Thyroid gland (tissue), 4 donors: Measurements from ENCODE around the gene ATAT1. TPM values are rescaled to one million over a fixed set of nuclear protein-coding genes. Genes with fewer than 3 reads are reported as not detected.

ENCODE experiments used
- DNase-seq, 2 donors: peaks; one replicate each; pipeline ENCODE4 v3.0.0-alpha.2; 2019
- H3K27ac ChIP-seq, 3 donors: fragments of 200-600 bp; sonication (generic); 1 replicate in 2 of 3; 2 replicates in 1 of 3; pipeline ENCODE4 v1.5.1; 2016 to 2019; ENCODE audit warnings: mild to moderate bottlenecking in 1 of 3, moderate library complexity in 1 of 3
- H3K27me3 ChIP-seq: fragments of 200-600 bp; sonication (generic); one replicate; pipeline ENCODE4 v1.5.1; 2019
- H3K36me3 ChIP-seq, 2 donors: fragments of 200-600 bp; sonication (generic); one replicate each; pipeline ENCODE4 v1.5.1; 2016 to 2019
- H3K4me1 ChIP-seq, 2 donors: fragments of 200-600 bp; sonication (generic); one replicate each; pipeline ENCODE4 v1.5.1; 2017 to 2019
- H3K4me3 ChIP-seq, 3 donors: fragments of 200-600 bp; sonication (generic); replicated peaks in 1 of 3; 1 replicate in 2 of 3; 2 replicates in 1 of 3; pipeline ENCODE4 v1.5.1; 2016; ENCODE audit warnings: mild to moderate bottlenecking in 1 of 3
- H3K9me3 ChIP-seq: fragments of 200-600 bp; sonication (generic); one replicate; pipeline ENCODE4 v1.5.1; 2017
- CTCF ChIP-seq, 6 experiments: fragments of 200-600 bp in 3 of 6; fragments of 450-650 bp in 3 of 6; sonication (generic) in 3 of 6; IDR thresholded peaks; one replicate each; pipeline ENCODE4 v1.5.1; 2016 to 2019; ENCODE audit warnings: antibody characterized with exemption in 6 of 6, mild to moderate bottlenecking in 2 of 6, inconsistent platforms in 1 of 6, moderate library complexity in 1 of 6
- POLR2A ChIP-seq, 2 donors: fragments of 450-650 bp; IDR thresholded peaks; one replicate each; pipeline ENCODE4 v1.6.1; 2017; ENCODE audit warnings: antibody characterized with exemption in 2 of 2, mild to moderate bottlenecking in 2 of 2, moderate library complexity in 1 of 2
- WGBS, 2 donors: methylation state at CpG; one replicate each; pipeline ENCODE4 v1.1.5; 2017; 5-methylcytosine and 5-hydroxymethylcytosine counted together
- intact Hi-C: fragments of 100-400 bp; cut with DNase I; formaldehyde crosslinking; loops from one replicate; pipeline ENCODE4 v1.15.1; 2023
- total RNA-seq, 4 donors: library from RNA; depleted of rRNA; stranded (reverse); fragments of >200 nt; gene quantifications; one replicate each; pipeline ENCODE4 v1.2.3, GENCODE V29; 2016

The ATAT1 gene
- total RNA-seq, 4 donors from 2014 or later, result 3.8 to 7.6 (median 6.1) TPM

DNA sequence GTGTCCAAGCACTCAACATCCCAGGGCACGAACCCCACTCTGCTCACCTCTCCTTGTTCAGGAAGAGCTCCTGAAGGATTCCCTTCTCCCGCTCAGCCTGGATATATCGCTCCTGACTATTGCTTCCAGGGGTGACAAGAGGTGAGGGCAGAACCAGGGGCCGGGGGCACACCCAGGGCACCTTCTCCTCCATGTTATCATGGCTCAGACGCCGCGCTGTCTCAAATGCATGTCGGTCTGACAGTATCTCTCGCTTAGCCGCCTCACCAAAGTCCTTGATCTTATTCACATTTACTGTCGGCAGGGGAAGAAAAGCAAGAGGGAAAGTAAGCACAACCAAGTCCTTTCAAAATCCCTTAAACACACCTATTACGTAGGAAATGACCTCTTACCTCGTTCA is 22.7 kb upstream of the ATAT1 start:
- Histone ChIP-seq H3K4me3 (no peak overlapping the region), H3K27ac (no peak overlapping the region), H3K36me3 (peaks cover 69 to 82% of the 10 kb centered on the region in 2 donors), H3K27me3 (no peaks in the 10 kb centered on the region), H3K9me3 (no peaks in the 10 kb centered on the region), H3K4me1 (peaks cover 4 to 9% of the 10 kb centered on the region in 2 donors)
- DNase-seq, result no peak
- intact Hi-C loops, result no loop called here
- TF ChIP-seq CTCF (IDR thresholded peaks at IDR 0.05) (no peak), POLR2A (IDR thresholded peaks at IDR 0.05) (no peak)
- WGBS, 2 donors, result 94 to 95% methylated on average over 13 of the region's 13 CpGs

- Histone ChIP-seq H3K4me3 (no peak overlapping the region), H3K4me1 (peaks cover 42 to 46% of the 10 kb centered on the region in 2 donors), H3K27ac (peak overlapping the region in 2 of 3 donors; percentile 97 to 98), H3K36me3 (peaks cover 32 to 41% of the 10 kb centered on the region in 2 donors), H3K27me3 (no peaks in the 10 kb centered on the region), H3K9me3 (no peaks in the 10 kb centered on the region)
- intact Hi-C loops, result no loop called here
- DNase-seq, result no peak
- whole genome bisulfite sequencing, 2 donors, result 79 to 86% methylated on average over 4 of the region's 4 CpGs
- TF ChIP-seq POLR2A (IDR thresholded peaks at IDR 0.05), result no peak
- TF ChIP-seq CTCF (IDR thresholded peaks at IDR 0.05), result no peak
Measured at GRCh38 chr6:30610065-30610464, 16.6 kb upstream of the ATAT1 start.

DNA sequence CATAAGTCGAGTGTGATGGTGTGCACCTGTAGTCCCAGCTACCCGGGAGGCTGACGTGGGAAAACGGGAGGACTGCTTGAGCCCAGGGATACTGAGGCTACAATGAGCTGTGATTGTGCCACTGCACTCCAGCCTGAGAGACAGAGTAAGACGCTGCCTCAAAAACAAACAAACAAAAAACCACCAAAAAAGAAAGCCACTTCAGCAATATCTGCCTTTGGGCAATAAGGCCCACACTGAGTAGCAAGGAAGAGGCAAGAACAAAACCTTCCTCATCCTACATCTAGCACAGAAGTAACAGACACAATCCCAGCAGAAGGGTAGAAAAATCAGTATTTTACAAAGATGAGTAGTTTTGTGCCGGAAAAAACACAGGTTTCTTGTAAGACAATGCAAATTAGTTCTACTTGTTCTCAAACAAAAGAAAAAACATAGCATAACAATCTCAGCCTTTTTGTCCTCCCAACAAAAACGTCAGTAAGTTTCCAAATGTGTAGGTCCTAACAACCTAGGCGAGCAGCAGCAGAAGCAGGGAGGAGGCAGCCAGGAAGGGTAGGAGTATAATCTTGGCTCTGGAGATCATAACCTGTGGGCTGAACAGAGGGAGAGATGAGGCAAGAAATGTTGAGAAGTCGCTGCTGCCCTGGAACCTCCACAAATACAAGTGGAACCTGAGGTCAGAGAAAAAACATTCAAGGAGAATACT is 15.4 kb upstream of the ATAT1 start:
- intact Hi-C loops, result no loop called here
- DNase-seq, result peak; percentile 48 to 50
- TF ChIP-seq POLR2A (IDR thresholded peaks at IDR 0.05) (no peak), CTCF (IDR thresholded peaks at IDR 0.05) (no peak)
- WGBS, 2 donors, result 57 to 58% methylated on average over 9 of the region's 9 CpGs
- no peaks in the 10 kb centered on the region for H3K9me3 ChIP-seq
- H3K4me3 ChIP-seq, result no peak overlapping the region
- peaks cover 28 to 33% of the 10 kb centered on the region in 2 donors for H3K36me3 ChIP-seq
- H3K27me3 ChIP-seq, result no peaks in the 10 kb centered on the region
- H3K4me1 ChIP-seq, result peaks cover 42 to 46% of the 10 kb centered on the region in 2 donors
- H3K27ac ChIP-seq, result peak overlapping the region; percentile 75 to 98 (median 97)

GRCh38 chr6:30611856-30612194 is 14.8 kb upstream of the ATAT1 start:
- Histone ChIP-seq H3K27me3 (no peaks in the 10 kb centered on the region), H3K36me3 (peaks cover 28 to 33% of the 10 kb centered on the region in 2 donors), H3K9me3 (no peaks in the 10 kb centered on the region), H3K4me1 (peaks cover 42 to 46% of the 10 kb centered on the region in 2 donors), H3K4me3 (no peak overlapping the region), H3K27ac (peak overlapping the region; percentile 75 to 98 (median 97))
- 49 to 53% methylated on average over 2 of the region's 2 CpGs for WGBS, 2 donors
- no peak for DNase-seq
- intact Hi-C loops, result no loop called here
- TF ChIP-seq CTCF (IDR thresholded peaks at IDR 0.05) (no peak), POLR2A (IDR thresholded peaks at IDR 0.05) (no peak)

DNA sequence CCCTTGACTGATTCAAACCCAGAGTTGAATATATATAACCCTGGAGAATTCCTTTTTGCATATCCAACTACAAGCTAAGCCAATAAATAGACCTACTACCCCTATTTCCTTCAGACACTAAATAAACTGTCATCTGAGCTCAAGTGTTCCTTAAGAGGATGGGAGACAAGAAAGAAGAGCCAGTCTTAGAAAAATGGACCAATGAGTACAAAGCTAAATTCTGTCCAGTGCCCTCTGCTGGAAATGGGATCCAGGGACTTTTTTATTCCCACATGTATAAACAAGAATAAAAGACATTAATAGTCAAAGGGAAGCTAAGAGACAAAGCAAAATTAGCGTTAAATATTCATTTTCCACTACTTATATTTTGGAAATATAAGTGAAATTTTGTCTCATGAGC is 14.5 kb upstream of the ATAT1 start:
- H3K4me1 ChIP-seq, result peaks cover 42 to 46% of the 10 kb centered on the region in 2 donors
- WGBS, 2 donors, result 40 to 42% methylated on average over 1 of the region's 1 CpG

More for the DNA sequence above, 14.5 kb upstream of the ATAT1 start:
- TF ChIP-seq CTCF (IDR thresholded peaks at IDR 0.05) (peak in 3 of 6 experiments; percentile 24 to 27 (median 25)), POLR2A (IDR thresholded peaks at IDR 0.05) (no peak)
- Histone ChIP-seq H3K4me3 (no peak overlapping the region), H3K36me3 (peaks cover 26 to 31% of the 10 kb centered on the region in 2 donors), H3K27ac (peak overlapping the region; percentile 75 to 98 (median 97)), H3K9me3 (no peaks in the 10 kb centered on the region), H3K27me3 (no peaks in the 10 kb centered on the region)
- no peak for DNase-seq
- intact Hi-C loops, result no loop called here
